SK-N-SH (cell line): ENCODE data around the gene PARP1. TPM values are rescaled to one million over a fixed set of nuclear protein-coding genes. Genes with fewer than 3 reads are reported as not detected.

Experiments used
- CTCF ChIA-PET: fragments of 300-600, 350-600 bp; formaldehyde crosslinking; extraction: SDS; loops from one replicate; lab custom pipeline; 2021; lab: Yijun Ruan, JAX
- POLR2A ChIA-PET: fragments of 350-600 bp; sonication (Branson Sonifier 250); formaldehyde crosslinking; extraction: SDS; loops from one replicate; lab custom pipeline; 2020; ENCODE audit warnings: antibody characterized with exemption, inconsistent platforms; lab: Yijun Ruan, JAX
- DNase-seq: peaks from one replicate; pipeline ENCODE4 v3.0.0; 2012
- H2AFZ ChIP-seq: fragments of 200-600 bp; sonication (generic); 2 replicates; pipeline ENCODE4 v1.8.1; 2016; ENCODE audit warnings: antibody characterized with exemption, mild to moderate bottlenecking, low read depth
- H3F3A ChIP-seq: fragments of 200-600 bp; sonication (generic); replicated peaks from 2 replicates; pipeline ENCODE3; 2016; ENCODE audit warnings: antibody characterized with exemption, mild to moderate bottlenecking; ENCODE audit not compliant: insufficient read depth
- H3K27ac ChIP-seq, 2 experiments: fragments of 200-500 bp in 1 of 2; fragments of 200-600 bp in 1 of 2; sonication (Bioruptor generic) in 1 of 2; sonication (generic), shearing (Covaris generic) in 1 of 2; 2 replicates each; pipeline versions ENCODE4 v1.5.1 to v1.6.1; 2014 to 2016; ENCODE audit warnings: low read depth in 2 of 2, inconsistent platforms in 1 of 2, low read length in 1 of 2, mild to moderate bottlenecking in 1 of 2, mixed read lengths in 1 of 2
- H3K27me3 ChIP-seq: fragments of 200-600 bp; sonication (generic), shearing (Covaris generic); 2 replicates; pipeline ENCODE4 v1.6.1; 2016; ENCODE audit warnings: mixed run types; ENCODE audit not compliant: insufficient read depth
- H3K36me3 ChIP-seq, 2 experiments: fragments of 200-500 bp in 1 of 2; fragments of 200-600 bp in 1 of 2; sonication (Bioruptor generic) in 1 of 2; sonication (generic) in 1 of 2; replicated peaks in 1 of 2; 2 replicates each; pipeline versions ENCODE3 to v1.5.1; 2014 to 2016; ENCODE audit warnings: low read length in 1 of 2, mild to moderate bottlenecking in 1 of 2; ENCODE audit not compliant: insufficient read depth in 2 of 2, control insufficient read depth in 1 of 2
- H3K4me1 ChIP-seq, 2 experiments: fragments of 200-500 bp in 1 of 2; fragments of 200-600 bp in 1 of 2; sonication (Bioruptor generic) in 1 of 2; sonication (generic), shearing (Covaris generic) in 1 of 2; 2 replicates each; pipeline versions ENCODE4 v1.5.1 to v1.6.1; 2014 to 2016; ENCODE audit warnings: low read depth in 1 of 2, low read length in 1 of 2, mixed run types in 1 of 2; ENCODE audit not compliant: insufficient read depth in 2 of 2, control insufficient read depth in 1 of 2
- H3K4me2 ChIP-seq: fragments of 200-600 bp; sonication (generic), shearing (Covaris generic); 2 replicates; pipeline ENCODE4 v1.6.1; 2017; ENCODE audit warnings: mixed run types
- H3K4me3 ChIP-seq, 2 experiments: fragments of 200-500 bp in 1 of 2; fragments of 200-600 bp in 1 of 2; sonication (Bioruptor generic) in 1 of 2; sonication (generic), shearing (Covaris generic) in 1 of 2; 2 replicates each; pipeline versions ENCODE4 v1.5.1 to v1.8.1; 2014 to 2016; ENCODE audit warnings: low read depth in 2 of 2, inconsistent platforms in 1 of 2, low read length in 1 of 2, mild to moderate bottlenecking in 1 of 2, mixed read lengths in 1 of 2, moderate library complexity in 1 of 2
- H3K79me2 ChIP-seq: fragments of 200-600 bp; sonication (generic); 2 replicates; pipeline ENCODE4 v1.8.1; 2017; ENCODE audit warnings: mild to moderate bottlenecking; ENCODE audit not compliant: insufficient read depth
- H3K9ac ChIP-seq: fragments of 200-600 bp; sonication (generic); 2 replicates; pipeline ENCODE4 v1.6.1; 2017; ENCODE audit warnings: mixed run types
- H3K9me2 ChIP-seq: fragments of 200-600 bp; sonication (generic); 2 replicates; pipeline ENCODE4 v1.6.1; 2017; ENCODE audit warnings: mixed run types
- H3K9me3 ChIP-seq: fragments of 200-600 bp; sonication (generic); 2 replicates; pipeline ENCODE4 v1.6.1; 2017; ENCODE audit warnings: mixed run types, mild to moderate bottlenecking, moderate library complexity
- H4K20me1 ChIP-seq: fragments of 200-600 bp; sonication (generic); 2 replicates; pipeline ENCODE4 v1.6.1; 2017; ENCODE audit warnings: mild to moderate bottlenecking, mixed run types; ENCODE audit not compliant: insufficient read depth
- CHD2 ChIP-seq: fragments of 150-350 bp; IDR thresholded peaks from 2 replicates; pipeline ENCODE4 v1.6.1; 2018; ENCODE audit warnings: low read length; ENCODE audit not compliant: partially characterized antibody
- FOSL2 ChIP-seq: IDR thresholded peaks from 2 replicates; pipeline ENCODE4 v1.4.0; 2012; ENCODE audit warnings: low read depth, mild to moderate bottlenecking, moderate library complexity, borderline replicate concordance
- FOXJ3 ChIP-seq: sonication (generic); formaldehyde crosslinking; IDR thresholded peaks from 2 replicates; pipeline ENCODE4 v1.5.1; 2020; ENCODE audit warnings: mild to moderate bottlenecking, missing genetic modification reagents
- FOXM1 ChIP-seq: IDR thresholded peaks from 2 replicates; pipeline ENCODE4 v1.4.0; 2012; ENCODE audit warnings: low read depth, mild to moderate bottlenecking
- GATA2 ChIP-seq: sonication (generic); formaldehyde crosslinking; IDR thresholded peaks from 2 replicates; pipeline ENCODE4 v1.5.0; 2020; ENCODE audit warnings: mild to moderate bottlenecking, missing genetic modification reagents
- JUND ChIP-seq: IDR thresholded peaks from 2 replicates; pipeline ENCODE4 v1.4.0; 2012
- NFIC ChIP-seq: IDR thresholded peaks from 2 replicates; pipeline ENCODE4 v1.4.0; 2012; ENCODE audit warnings: borderline replicate concordance
- NRF1 ChIP-seq: IDR thresholded peaks from 2 replicates; pipeline ENCODE4 v1.6.1; 2012; ENCODE audit warnings: low read depth, mild to moderate bottlenecking, low read length
- RCOR1 ChIP-seq: fragments of 150-350 bp; IDR thresholded peaks from 2 replicates; pipeline ENCODE4 v1.6.1; 2017; ENCODE audit warnings: antibody characterized with exemption, low read length
- SMC3 ChIP-seq: IDR thresholded peaks from 2 replicates; pipeline ENCODE4 v1.6.1; 2012; ENCODE audit warnings: low read depth, low read length, improper control_type of control experiment
- TAF1 ChIP-seq: IDR thresholded peaks from 2 replicates; pipeline ENCODE4 v1.6.1; 2012; ENCODE audit warnings: low read depth, mild to moderate bottlenecking, low read length, moderate library complexity, borderline replicate concordance
- TCF12 ChIP-seq: IDR thresholded peaks from 2 replicates; pipeline ENCODE4 v1.4.0; 2012
- TEAD4 ChIP-seq: IDR thresholded peaks from 2 replicates; pipeline ENCODE4 v1.4.0; 2012; ENCODE audit warnings: mild to moderate bottlenecking, borderline replicate concordance; ENCODE audit not compliant: insufficient read depth
- WGBS: methylation state at CpG from one replicate; pipeline ENCODE4 v1.1.6; 2017; ENCODE audit warnings: low lambda C conversion rate; 5-methylcytosine and 5-hydroxymethylcytosine counted together
- polyA plus RNA-seq, 3 experiments: library from polyadenylated mRNA; depleted of rRNA; stranded (reverse); fragments of >200 nt; gene quantifications; 2 replicates each; pipeline ENCODE4 v1.2.3, GENCODE V29; 2012
- TF ChIP-seq, protein P1 (sequence below): IDR thresholded peaks from 2 replicates; pipeline ENCODE4 v1.4.0; 2012; ENCODE audit warnings: low read depth
- TF ChIP-seq, protein P2 (sequence below): fragments of 200-600 bp; sonication (generic); IDR thresholded peaks from 2 replicates; pipeline ENCODE4 v1.6.1; 2017; ENCODE audit warnings: antibody characterized with exemption, mild to moderate bottlenecking, moderate library complexity
- TF ChIP-seq, protein P3 (sequence below): fragments of 150-350 bp; IDR thresholded peaks from 2 replicates; pipeline ENCODE4 v1.6.1; 2016; ENCODE audit warnings: mild to moderate bottlenecking, low read depth, low read length

Gene PARP1
- polyA plus RNA-seq, 1 of the 3 experiments (the other 2 are of a cell fraction), result 239 TPM

GRCh38 chr1:226400519-226401354, 7.2 kb downstream of the PARP1 start:
- Histone ChIP-seq H3K9me2 (no peaks in the 10 kb centered on the region), H3K27me3 (no peaks in the 10 kb centered on the region), H2AFZ (no peak overlapping the region), H3K4me1 (peaks cover 19% of the 10 kb centered on the region in 2 experiments; a peak in 3 of 4 replicates), H3K36me3 (peaks cover 16 to 24% of the 10 kb centered on the region in 2 experiments), H3K9me3 (no peaks in the 10 kb centered on the region), H4K20me1 (peaks cover 31% of the 10 kb centered on the region), H3K27ac (no peak overlapping the region), H3K4me2 (no peak overlapping the region), H3K9ac (no peak overlapping the region)
- POLR2A ChIA-PET, result no interaction called here
- CTCF ChIA-PET, result interaction anchor here (1.0 to 1.6 kb wide), 3 partner anchors 7 to 68 kb away, joined by 4 read pairs; partner anchors contain the start of gene PARP1
- no peak for DNase-seq
- 100% methylated on average over 9 of the region's 11 CpGs for WGBS
- TF ChIP-seq, protein P1, sequence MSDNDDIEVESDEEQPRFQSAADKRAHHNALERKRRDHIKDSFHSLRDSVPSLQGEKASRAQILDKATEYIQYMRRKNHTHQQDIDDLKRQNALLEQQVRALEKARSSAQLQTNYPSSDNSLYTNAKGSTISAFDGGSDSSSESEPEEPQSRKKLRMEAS, result no peak
- no peak for TF ChIP-seq TEAD4
- TF ChIP-seq, protein P2, sequence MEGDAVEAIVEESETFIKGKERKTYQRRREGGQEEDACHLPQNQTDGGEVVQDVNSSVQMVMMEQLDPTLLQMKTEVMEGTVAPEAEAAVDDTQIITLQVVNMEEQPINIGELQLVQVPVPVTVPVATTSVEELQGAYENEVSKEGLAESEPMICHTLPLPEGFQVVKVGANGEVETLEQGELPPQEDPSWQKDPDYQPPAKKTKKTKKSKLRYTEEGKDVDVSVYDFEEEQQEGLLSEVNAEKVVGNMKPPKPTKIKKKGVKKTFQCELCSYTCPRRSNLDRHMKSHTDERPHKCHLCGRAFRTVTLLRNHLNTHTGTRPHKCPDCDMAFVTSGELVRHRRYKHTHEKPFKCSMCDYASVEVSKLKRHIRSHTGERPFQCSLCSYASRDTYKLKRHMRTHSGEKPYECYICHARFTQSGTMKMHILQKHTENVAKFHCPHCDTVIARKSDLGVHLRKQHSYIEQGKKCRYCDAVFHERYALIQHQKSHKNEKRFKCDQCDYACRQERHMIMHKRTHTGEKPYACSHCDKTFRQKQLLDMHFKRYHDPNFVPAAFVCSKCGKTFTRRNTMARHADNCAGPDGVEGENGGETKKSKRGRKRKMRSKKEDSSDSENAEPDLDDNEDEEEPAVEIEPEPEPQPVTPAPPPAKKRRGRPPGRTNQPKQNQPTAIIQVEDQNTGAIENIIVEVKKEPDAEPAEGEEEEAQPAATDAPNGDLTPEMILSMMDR, result no peak
- no peak for TF ChIP-seq FOXM1
- TF ChIP-seq SMC3, result no peak
- no peak for TF ChIP-seq NRF1
- no peak for TF ChIP-seq TAF1
- no peak for TF ChIP-seq FOSL2
- TF ChIP-seq, protein P3, sequence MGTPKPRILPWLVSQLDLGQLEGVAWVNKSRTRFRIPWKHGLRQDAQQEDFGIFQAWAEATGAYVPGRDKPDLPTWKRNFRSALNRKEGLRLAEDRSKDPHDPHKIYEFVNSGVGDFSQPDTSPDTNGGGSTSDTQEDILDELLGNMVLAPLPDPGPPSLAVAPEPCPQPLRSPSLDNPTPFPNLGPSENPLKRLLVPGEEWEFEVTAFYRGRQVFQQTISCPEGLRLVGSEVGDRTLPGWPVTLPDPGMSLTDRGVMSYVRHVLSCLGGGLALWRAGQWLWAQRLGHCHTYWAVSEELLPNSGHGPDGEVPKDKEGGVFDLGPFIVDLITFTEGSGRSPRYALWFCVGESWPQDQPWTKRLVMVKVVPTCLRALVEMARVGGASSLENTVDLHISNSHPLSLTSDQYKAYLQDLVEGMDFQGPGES, result no peak
- TF ChIP-seq TCF12, result no peak
- TF ChIP-seq JUND, result no peak
- TF ChIP-seq RCOR1, result no peak
- no peak for TF ChIP-seq FOXJ3 (CRISPR knock-in tag)
- TF ChIP-seq NFIC, result no peak
- TF ChIP-seq GATA2 (CRISPR knock-in tag), result no peak
- no peak for TF ChIP-seq CHD2
- TF ChIP-seq, all 33 proteins: peak for 0
- no peak overlapping the region for H3K4me3 ChIP-seq
- no peaks in the 10 kb centered on the region for H3F3A ChIP-seq
- H3K79me2 ChIP-seq, result peaks cover 83% of the 10 kb centered on the region
